ENCODE measurements around the gene ICAM5.

Gene ICAM5

GRCh38 chr19:10292206-10292788 lies 2.5 kb downstream of the ICAM5 start:
- peak; percentile 49 for DNase-seq

- DNase-seq = no peak
Measured at GRCh38 chr19:10292789-10293636, 3.3 kb downstream of the ICAM5 start.

- no peak for DNase-seq
Measured at GRCh38 chr19:10293637-10294367, 4.0 kb downstream of the ICAM5 start.

GRCh38 chr19:10294368-10294697 lies 4.6 kb downstream of the ICAM5 start:
- DNase-seq = no peak

GRCh38 chr19:10295305-10295846 lies 5.6 kb downstream of the ICAM5 start:
- no peak for DNase-seq

GRCh38 chr19:10295847-10296591 lies 6.3 kb downstream of the ICAM5 start:
- no peak for DNase-seq

GRCh38 chr19:10299545-10300458 lies 10.1 kb downstream of the ICAM5 start:
- no peak for DNase-seq

- DNase-seq = no peak
Measured at GRCh38 chr19:10305139-10305806, 15.5 kb downstream of the ICAM5 start.

GRCh38 chr19:10306327-10306726 lies 16.6 kb downstream of the ICAM5 start:
- DNase-seq = no peak

- no peak for DNase-seq
Measured at GRCh38 chr19:10309423-10309822, 19.7 kb downstream of the ICAM5 start, which contains the start of gene ZGLP1. Gene ZGLP1, minus strand, starts transcription at chr19:10309815.

- peak; percentile 76 for DNase-seq
Measured at GRCh38 chr19:10315335-10316214, 25.8 kb downstream of the ICAM5 start, which contains the start of gene FDX2. Gene FDX2, minus strand, starts transcription at chr19:10316015. Its CDS starts 19 bp downstream, at chr19:10315996.

- no peak for DNase-seq
Measured at GRCh38 chr19:10316229-10317044, 26.7 kb downstream of the ICAM5 start.

- DNase-seq = no peak
Measured at GRCh38 chr19:10317045-10317856, 27.5 kb downstream of the ICAM5 start.

GRCh38 chr19:10317857-10318462 lies 28.2 kb downstream of the ICAM5 start:
- no peak for DNase-seq

GRCh38 chr19:10318807-10319682 lies 29.3 kb downstream of the ICAM5 start:
- DNase-seq = no peak

- no peak for DNase-seq
Measured at GRCh38 chr19:10320602-10321416, 31.1 kb downstream of the ICAM5 start.

Data from NCI-H226 (cell line).